HG02798 (cell line): Measurements from ENCODE around the gene RBM7.

Experiments
- ATAC-seq: cut with Tn5 transposase; IDR thresholded peaks from one replicate; pipeline ENCODE4 v1.9.1; 2021; ENCODE audit warnings: mild to moderate bottlenecking; ENCODE audit not compliant: unreplicated experiment, poor library complexity

Gene RBM7

GRCh38 chr11:114442536-114442935 lies 42.1 kb downstream of the RBM7 start:
- no peak for ATAC-seq

DNA sequence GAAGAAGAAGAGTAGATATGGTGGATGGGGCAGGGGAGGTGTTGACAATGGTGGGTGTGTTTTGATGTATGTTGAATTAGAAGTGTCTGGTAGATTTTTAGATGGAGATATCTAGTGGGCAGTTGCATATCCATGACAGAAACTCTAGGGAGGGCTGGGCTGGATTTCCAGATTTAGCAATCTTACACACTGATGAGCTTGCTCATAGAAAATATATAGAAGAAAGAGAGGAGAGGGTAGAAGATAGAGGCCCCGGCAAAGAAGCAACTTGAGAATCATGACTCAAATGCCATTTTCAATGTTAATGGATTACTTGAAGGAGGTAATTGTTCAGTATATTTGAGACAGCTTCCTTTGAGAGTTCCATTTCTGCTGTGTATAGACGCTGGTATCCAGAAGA lies 47.0 kb downstream of the RBM7 start:
- no peak for ATAC-seq

GRCh38 chr11:114447892-114448291 lies 47.4 kb downstream of the RBM7 start:
- no peak for ATAC-seq

GRCh38 chr11:114448749-114449482 lies 48.5 kb downstream of the RBM7 start:
- no peak for ATAC-seq

DNA sequence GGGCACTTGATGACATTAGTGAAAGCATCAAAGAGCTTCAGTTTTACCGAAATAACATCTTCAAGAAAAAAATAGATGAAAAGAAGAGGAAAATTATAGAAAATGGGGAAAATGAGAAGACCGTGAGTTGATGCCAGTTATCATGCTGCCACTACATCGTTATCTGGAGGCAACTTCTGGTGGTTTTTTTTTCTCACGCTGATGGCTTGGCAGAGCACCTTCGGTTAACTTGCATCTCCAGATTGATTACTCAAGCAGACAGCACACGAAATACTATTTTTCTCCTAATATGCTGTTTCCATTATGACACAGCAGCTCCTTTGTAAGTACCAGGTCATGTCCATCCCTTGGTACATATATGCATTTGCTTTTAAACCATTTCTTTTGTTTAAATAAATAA lies 49.4 kb downstream of the RBM7 start:
- ATAC-seq, result no peak

- ATAC-seq, result no peak
These were observed 51.9 kb downstream of the RBM7 start for GRCh38 chr11:114452399-114452798.
